A172 (cell line): ENCODE results near the gene LMAN1L. TPM values are rescaled to one million over a fixed set of nuclear protein-coding genes. Genes with fewer than 3 reads are reported as not detected.
A peak's percentile ranks its signal among the peaks of the same experiment; 100 is the strongest.
"Not testable (repeated sequence)": the region's sequence is repeated elsewhere in the genome, so short reads cannot be mapped to it uniquely, and the experiment has no call there.

ENCODE experiments used
- DNase-seq: peaks from one replicate; pipeline ENCODE4 v3.0.0-alpha.2; 2015; ENCODE audit warnings: low spot score
- total RNA-seq: library from RNA; depleted of rRNA; stranded (reverse); fragments of >200 nt; shearing (Covaris generic); gene quantifications from 2 replicates; pipeline ENCODE4 v1.2.3, GENCODE V29; 2014

The LMAN1L gene
- total RNA-seq, 1 experiment from 2014 or later, result not detected

DNA sequence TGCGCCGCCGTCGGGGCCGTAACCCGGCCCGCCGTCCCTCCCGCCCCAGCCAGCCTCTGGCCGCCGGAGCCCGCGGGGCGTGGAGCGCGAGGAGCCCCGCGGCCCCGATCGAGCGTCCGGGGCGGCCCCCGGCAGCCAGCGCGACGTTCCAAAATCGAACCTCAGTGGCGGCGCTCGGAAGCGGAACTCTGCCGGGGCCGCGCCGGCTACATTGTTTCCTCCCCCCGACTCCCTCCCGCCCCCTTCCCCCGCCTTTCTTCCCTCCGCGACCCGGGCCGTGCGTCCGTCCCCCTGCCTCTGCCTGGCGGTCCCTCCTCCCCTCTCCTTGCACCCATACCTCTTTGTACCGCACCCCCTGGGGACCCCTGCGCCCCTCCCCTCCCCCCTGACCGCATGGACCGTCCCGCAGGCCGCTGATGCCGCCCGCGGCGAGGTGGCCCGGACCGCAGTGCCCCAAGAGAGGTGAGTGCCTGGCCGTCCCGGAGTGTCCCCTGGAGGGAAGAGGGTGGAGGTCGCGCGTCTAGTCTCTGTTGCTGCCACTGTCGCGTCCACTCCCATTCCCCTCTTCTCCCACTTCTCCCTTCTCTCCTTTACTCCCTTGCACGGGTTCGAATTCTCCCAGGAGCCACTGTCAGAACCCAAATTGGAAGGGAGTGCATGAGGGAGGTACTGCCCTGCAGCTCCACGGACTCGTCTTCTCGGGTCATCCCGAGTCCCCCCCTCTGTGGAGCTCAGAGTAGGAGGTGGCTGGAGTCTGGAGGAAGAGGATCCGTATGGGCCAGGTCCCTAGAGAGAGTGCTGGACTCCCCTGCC, 30.2 kb upstream of the LMAN1L start:
- no peak for DNase-seq

DNA sequence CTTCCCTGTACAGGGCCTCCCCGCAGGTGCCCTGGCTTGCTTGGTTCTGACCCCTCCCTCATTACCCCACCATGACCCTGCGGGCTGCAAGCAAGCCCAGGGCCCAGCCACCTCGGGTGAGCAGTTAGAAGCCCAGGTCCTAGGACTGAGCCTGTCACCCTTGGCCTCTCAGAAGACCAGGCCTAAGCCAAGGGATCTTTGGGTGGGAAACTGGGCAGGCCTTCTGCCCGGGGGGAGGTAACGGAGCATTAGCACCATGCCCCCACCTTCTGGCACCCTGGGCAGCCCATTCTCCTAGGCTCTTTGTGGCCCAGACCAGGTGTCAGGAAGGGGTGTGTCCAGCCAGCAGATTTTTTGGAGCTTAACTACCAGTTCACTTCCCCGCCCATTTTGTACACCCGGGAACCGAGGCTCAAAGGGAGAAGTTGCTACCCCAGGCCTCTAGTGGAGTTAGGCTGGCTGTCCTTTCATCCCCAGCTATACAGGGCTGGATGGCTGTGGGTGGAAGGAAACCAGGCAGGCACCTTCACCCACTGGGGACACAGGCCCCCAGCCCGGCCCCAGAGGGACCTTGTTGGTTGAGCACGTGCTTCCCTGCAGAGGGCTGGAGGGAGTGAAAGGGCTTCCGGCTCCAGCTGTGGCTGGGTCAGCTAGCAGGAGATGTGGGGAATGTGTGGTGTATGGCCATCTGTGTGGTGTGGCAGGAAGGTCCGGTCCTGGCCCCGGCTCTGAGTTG, 29.4 kb upstream of the LMAN1L start:
- no peak for DNase-seq

DNA sequence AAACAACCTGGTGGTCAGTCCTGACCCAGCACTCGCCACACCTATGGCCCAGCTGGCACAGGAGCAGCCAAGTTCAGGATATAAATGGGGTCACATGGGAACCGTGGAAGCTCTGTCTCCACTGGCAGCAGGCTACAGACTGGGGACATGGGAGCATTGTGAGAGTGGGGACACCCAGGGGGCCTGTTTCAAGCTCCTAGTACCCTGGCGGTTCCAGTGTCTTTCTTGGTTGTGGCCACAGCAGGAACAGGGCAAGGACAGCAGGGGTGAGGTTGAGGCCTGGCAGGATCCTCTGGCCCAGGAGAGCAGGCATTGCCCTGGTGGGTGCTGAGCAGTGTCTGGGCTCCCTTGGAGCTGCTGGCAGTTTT, 28.8 kb upstream of the LMAN1L start:
- no peak for DNase-seq

DNA sequence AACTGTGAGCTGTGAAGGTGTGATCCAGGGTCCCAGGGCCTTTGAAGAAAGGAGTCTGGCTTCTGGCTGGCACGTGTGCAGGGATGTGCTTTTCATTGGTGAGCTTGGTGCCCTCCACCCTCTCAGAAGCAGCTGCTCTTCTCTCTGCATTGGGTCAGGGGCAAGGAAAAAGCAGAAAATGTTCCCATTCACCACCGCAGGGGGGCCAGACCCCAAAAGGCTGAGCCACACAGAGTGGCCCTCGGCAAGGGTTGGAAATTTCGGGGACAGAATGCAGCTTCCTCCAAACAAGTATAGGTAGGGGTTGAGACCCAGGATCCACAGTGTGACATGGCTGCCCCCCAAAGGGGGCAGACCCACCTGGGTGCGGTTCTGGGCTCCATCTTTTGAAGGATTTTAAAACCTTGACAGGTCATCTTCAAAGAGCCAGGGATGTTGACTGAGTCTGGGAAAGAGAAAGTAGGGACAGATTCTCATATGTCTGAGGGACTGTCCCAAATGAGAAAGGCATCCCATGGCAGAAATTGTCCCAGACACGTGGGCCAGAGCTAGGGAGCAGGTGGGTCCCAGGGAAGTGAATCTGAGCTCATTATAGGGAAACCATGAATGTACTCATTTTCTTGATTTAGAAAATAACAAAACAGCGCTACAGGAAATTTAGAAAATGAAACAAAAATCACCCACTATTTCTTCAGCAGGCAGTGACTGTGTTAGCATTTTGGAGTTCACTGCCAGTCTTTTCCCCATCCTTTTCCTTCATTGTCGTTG, 28.0 kb upstream of the LMAN1L start:
- no peak for DNase-seq

DNA sequence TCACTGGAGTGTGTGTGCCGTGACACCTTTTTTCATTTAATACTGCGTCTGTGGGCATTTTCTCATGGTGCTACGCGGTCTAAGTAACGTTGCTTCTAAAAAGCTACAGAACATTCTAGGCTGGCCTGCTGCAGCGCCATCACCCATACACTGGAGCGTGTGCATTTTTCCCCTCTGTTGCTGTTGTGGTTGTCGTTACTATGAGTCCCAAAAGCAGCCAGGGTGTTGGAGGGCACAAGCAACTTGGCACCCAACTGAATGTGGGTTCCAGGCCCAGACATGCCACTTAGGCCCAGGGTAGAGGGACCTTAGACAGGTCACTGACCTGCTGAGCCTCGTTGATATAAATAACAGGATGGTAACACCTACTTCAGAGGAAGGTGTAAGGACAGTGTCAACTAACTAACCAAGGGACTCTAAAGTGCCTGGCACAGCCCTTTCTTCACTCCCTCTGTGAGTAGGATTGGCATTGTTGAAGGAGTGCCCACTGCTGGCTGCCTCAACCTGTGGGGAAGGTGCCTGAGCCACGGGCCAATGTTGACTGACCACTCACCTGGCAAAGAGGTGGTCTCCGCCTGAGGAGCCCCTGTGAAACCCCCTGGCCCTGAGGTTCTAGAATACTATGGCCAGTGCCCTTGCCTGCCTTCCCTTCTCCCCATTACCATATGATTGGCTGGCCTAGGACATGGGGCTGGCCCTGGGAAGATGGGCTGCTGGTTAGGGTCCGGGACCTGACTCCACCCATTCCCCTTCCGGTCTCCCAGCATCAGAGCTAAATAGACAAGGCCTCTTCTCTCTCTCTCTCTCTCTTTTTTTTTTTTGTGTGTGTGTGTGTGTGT, 27.2 kb upstream of the LMAN1L start:
- DNase-seq, result no peak

DNA sequence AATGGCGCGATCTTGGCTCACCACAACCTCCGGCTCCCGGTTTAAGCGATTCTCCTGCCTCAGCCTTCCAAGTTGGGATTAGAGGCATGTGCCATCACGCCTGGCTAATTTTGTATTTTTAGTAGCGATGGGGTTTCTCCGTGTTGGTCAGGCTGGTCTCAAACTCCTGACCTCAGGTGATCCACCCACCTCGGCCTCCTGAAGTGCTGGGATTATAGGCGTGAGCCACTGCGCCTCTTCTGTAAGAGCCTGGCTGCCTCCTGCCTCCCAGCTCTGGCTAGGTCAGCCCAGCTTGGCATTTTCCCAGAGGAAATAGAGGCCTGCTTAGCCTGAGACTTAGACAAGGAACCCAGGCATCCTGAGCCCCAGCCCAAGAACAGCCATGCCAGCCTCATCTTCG, 26.6 kb upstream of the LMAN1L start:
- DNase-seq, result not testable (repeated sequence)

DNA sequence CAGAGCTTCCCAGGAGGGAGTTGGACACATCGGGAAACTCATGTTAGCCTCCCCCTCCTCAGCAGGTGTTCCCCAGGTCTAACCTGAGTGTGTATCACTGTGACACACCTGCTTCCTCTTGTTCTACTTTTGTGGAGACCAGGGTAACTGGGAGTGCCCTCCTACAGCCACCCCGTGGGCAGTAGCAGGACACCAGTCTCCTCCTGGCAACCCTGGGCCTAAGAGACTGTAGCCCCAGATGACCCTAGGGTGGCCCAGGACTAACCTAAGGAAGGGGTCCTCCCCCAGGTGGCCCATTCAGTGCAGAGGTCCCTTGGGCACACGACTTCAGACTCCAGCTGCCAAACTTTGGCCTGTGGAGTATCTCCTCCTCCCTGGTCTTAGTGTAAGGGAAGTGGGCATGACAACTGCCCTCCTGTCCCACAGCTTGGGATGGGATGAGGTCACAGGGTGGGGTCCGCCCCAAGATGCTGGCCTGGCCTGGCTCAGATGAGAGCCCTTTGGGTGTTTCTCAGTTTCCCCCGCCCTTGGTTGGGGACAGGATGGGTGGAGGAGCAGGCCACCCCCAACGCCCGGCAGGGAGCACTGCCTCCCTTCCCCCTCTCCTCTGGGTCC, 26.0 kb upstream of the LMAN1L start:
- no peak for DNase-seq

DNA sequence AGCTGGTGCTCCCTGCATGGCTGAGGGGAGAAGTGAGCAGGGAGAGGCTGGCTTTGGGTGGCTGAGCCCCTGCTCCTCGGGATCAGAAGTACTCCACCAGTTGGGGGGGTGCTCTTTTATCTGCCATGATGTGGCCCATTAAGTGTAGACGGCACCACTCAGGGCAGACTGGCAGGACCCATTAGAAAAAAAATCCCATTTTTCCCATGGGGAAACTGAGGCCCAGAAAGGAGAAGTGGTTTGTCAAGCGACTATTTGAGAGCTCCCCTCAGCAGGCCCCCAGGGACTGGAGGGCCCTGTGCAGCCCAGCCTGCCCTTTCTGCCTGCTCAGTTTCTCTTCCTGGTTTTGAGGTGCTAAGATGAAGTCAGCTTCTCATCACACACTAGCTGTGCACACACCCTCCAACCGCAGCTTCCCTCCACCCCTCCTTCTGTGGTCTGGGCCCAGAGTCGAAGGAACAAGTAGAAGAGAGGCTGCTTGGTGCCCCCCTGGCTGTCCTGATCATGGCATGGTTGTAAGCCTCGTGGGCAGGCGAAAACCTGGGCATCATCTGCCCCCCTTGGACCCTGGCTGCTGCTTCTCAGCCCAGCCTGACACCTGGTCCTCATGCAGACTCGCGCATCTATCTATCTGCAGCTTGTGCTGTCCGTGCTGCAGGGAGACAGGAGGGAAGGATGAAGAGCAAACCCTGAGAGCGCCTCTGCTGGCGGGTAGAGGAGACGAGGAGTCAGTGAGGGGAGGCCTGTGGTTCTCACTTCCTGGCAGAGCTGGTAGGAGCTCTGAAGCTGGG, 25.2 kb upstream of the LMAN1L start:
- peak; percentile 43 for DNase-seq

DNA sequence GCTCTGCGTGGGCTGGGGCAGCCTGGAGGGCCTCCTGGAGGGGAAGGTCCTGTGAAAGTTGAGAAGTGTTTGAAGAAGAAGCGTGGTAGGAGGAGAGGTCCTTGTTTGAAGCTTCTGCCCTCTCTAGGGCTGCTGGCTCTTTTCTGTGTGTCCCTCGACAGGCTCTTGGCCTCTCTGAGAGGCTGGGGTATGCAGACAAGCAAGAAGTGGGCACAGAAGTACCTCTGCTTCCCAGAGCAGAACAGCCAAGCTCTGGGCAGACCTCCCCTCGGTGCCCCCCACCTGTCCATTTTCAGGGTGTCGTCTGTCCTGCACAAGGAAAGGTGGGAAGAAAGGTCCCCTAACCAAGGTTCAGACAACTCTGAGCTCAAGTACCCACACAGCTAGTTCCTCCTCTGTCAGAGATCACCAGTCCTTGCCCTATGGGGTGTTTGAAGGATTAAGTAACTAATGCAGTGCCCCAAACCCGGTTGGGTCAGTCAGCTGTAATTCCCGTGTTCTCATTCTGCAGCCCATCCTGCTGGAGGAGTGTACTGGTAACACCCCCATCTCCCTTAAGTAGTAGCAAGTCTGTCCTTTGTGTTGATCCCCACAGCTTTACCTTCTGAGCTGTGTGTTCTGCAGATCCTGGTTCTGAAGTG, 24.5 kb upstream of the LMAN1L start:
- DNase-seq, result no peak

DNA sequence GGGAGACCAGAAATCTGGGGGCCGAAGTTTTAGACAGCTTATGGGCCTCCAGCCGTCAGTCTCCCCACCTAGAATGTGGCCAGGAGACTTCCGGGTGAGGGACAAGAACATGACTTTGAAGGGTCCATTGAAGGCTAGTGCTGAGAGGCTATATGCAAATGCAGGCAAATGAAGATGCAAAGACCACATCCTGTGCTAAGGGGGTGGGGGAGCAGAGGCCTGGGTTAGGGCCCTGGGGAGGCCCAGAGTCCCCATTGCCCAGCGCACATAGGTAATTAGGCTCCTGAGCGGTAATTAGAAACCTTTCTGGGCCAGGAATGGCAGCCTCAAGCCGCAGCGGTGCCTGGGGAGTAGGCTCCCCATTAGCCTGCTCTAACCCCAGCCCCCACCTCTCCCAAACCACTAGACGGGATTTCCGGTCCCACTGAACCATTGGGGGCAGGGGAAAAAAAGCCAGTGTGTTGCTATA, 23.9 kb upstream of the LMAN1L start:
- DNase-seq, result no peak

DNA sequence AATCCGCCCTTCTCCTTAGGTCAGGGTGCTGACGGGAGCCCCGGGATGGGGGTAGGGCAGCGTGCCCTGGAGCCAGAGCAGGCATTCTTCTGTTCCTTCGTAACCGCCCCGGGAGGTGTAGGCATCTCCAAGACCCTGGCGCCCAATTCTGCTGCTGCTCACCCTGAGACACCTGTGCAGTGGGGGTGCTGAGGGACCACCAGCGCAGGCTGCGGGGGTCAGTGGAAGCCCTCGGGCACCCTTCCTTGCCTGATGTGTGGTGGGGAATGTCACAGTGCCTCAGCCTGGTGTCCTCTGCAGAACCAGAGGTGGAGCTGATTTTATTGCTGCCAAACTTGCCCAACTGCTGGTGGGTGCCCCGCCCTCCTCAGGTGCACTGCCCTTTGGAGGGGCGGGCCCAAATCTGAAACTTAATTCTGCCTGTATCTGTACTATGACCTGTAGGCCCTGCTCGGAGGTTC, 23.4 kb upstream of the LMAN1L start:
- no peak for DNase-seq

DNA sequence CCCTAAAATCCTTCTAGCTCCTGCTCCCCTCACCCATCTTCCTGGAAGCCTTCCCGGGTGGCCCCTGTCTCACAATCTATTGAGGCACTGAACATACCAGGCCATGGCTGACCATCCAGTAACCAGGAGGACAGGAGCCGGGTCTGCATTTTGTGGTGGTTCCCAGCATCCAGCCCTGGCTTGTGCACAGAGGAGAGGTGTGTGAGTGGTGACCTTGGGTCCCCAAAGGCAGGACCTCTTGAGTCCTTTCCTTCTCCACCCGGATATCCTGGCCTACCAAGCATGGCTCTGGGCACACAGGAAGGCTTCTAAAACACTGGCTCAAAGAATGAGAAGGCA, 22.9 kb upstream of the LMAN1L start:
- no peak for DNase-seq

DNA sequence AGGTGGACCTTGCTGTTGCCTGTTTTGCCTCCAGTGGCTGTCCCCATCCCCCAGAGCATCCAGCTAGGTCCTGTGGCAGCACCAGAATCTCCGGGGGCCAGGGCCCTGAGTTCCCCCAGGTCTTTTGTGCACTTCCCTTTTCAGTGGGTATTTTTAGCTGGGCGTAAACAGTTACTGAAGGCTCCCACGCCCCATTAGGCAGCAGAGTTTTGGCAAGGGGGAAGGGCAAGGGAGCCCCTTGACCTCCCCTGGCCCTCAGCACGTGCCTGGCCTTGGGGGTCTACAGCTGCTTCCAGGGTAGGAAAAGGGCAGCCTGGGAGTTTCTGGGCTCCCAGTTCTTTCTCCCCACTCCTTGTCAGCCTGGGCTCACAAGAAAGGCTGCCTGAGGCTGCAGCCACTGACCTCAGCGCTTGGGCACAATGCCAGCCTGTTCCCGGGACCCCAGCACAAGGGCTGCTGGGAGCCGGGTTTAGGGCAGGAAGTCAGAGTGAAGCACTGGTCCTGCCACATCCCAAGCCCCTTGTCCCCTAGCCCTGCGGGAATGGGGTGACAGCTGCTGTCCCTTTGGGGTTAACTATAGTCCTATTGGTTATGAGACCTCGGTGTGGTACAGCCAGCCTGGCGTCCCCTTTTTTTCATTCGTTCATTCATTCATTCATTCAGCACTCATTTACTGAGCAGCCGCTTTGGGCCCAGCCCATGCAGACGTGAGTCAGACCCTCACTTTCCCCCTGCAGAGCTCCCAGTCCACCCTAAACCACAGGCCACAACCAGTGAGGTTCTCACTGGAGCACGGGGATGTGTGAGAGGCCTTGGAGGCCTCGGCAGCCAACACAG, 22.3 kb upstream of the LMAN1L start:
- DNase-seq, result peak; percentile 72

DNA sequence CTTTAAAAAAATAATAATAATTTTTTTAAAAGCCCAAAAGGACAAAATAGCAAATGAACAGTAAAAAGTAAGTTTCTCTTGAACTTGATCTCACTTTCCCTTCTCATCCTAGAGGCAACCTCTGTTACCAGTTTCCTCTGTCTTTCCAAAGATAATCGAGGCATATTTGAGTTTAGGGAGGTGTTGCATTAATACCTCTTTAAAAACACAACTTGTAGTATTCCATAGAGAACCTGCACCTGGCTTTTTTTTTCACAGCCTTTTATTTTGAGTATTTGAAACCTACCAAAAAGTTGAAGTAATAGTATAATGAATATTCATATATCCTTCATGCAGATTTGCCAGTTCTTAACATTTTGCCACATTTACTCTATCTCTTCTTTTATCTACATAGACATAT, 21.6 kb upstream of the LMAN1L start:
- DNase-seq, result no peak

DNA sequence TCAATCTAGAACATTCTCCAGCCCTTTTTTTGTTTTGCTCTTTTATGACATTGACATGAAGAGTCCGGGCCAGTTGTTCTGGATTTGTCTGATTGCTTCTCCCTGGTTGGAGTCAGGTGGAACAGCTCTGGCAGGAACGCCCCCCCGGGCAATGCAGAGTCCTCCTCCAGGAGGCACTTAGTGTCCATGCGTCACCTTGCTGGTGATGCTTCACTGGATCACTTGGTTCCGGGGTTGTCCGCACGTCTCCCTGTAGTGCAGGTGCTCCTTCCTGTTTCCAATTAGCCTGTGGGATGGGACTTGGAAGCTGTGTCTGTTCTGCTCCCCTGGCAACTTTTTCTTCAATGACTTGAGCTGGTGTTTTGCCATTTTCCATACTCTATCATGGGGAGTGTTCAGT, 21.0 kb upstream of the LMAN1L start:
- DNase-seq, result no peak

DNA sequence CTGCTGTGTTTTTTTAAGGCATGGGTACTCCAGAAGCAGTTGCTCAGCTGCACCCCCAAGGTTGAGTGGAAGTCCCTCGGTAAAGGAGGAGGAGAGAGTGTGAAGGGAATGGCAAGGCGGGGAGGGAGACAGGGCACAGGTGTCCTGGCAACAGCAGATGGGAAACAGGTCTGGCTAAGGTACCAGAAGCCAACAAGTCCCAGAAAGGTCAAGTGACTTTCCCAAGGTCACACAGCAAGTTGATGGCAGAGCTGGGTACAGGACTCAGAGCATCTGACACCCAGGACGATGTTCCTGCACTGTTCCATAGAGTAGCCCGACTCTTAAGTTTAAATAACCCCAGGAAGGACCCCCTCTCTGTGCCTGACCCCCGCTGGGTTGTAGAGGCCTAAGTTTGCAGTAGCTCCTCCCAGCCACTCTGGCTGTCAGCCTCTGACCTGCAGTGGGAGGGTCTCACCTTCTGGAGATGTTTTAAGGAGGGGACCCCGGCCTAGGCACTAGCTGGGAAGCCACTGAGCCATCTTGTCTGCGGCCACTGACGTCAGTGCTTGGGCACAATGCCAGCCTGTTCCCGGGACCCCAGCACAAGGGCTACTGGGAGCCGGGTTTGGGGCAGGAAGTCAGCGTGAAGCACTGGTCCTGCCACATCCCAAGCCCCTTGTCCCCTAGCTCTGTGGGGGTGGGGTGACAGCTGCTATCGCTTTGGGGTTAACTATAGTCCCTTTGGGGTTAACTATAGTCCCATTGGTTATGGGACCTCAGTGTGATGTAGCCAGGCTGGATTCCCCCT, 20.2 kb upstream of the LMAN1L start:
- DNase-seq, result no peak

DNA sequence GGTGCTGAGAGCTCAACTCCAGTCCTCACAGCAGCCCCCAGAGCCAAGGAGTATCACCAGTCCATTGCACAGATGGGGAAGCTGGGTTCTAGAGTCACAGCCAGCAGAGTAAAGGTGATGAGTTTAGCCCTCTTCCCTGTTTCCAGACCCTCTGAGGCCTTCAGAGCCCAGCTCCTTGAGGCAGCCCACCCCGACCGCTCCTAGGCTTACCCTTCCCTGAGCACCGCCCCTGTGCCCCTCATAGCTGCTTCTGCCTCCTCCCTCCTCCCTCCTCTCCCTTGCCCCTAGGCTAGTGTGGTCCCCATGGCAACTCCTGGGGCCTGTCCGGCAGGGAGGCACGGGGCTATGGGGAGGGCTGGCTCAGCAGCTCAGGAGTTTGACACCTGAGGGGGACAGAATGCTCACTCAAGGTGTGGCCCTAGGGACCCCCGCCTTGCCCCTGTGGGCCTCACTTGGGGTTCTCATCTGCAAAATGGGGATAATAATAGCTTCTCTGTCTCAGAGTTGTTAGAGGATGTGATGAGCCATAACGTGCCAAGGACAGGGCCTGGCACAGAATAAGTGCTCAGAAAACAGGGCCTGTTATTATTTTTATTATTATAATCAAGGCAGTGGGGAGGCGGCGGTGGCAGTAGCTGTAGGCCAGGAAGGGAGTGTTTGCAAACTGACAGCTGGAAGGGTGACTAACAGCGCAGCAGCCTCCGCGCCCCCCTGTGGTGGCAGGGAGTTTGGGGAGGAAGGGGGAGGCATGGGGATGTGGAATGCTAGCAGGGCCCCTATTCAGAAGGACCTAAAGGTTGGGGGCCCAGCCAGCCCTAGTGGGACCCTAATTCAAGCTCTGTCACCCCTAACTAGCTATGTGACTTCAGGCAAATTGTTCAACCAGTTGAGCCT, 19.3 kb upstream of the LMAN1L start:
- no peak for DNase-seq
